K562 (cell line): Measurements from ENCODE around the gene CD151. TPM values are rescaled to one million over a fixed set of nuclear protein-coding genes. Genes with fewer than 3 reads are reported as not detected.

Experiments used
- FOXP4 ChIP-seq: sonication (generic); formaldehyde crosslinking; IDR thresholded peaks from 2 replicates; pipeline ENCODE4 v1.8.0; 2022; ENCODE audit warnings: mild to moderate bottlenecking, missing genetic modification reagents, borderline replicate concordance
- RAD21 ChIP-seq, 2 experiments: fragments of 250-450 bp in 1 of 2; fragments of 450-650 bp in 1 of 2; sonication (Bioruptor Pico) in 1 of 2; formaldehyde crosslinking in 1 of 2; IDR thresholded peaks in 1 of 2; conservative IDR thresholded peaks in 1 of 2; 2 replicates each; pipeline versions ENCODE4 v1.4.0 to v1.8.0; 2020 to 2022; ENCODE audit warnings: mild to moderate bottlenecking in 2 of 2, moderate library complexity in 1 of 2
- REST ChIP-seq, 2 experiments: fragments of 450-650 bp; formaldehyde crosslinking in 1 of 2; IDR thresholded peaks; 2 replicates each; pipeline versions ENCODE4 v1.4.0 to v1.6.1; 2014 to 2020; ENCODE audit warnings: mild to moderate bottlenecking in 2 of 2, borderline replicate concordance in 1 of 2, low read depth in 1 of 2
- SMC3 ChIP-seq: conservative IDR thresholded peaks from 2 replicates; pipeline ENCODE4 v1.6.1; 2011; ENCODE audit warnings: low read depth, low read length, improper control_type of control experiment; ENCODE audit not compliant: insufficient read depth
- TFAP4 ChIP-seq: sonication (generic); formaldehyde crosslinking; IDR thresholded peaks from 2 replicates; pipeline ENCODE4 v1.8.0; 2022; ENCODE audit warnings: missing genetic modification reagents, mild to moderate bottlenecking, moderate library complexity, borderline replicate concordance
- polyA plus RNA-seq, 8 experiments: library from polyadenylated mRNA; depleted of rRNA in 4 of 8; stranded (reverse) in 5 of 8; unstranded in 3 of 8; fragments of >200 nt; fragmentation: Nextera tagmentation in 2 of 8; fragmentation: Illumina TruSeq in 1 of 8; extraction: Ambion mirVana in 2 of 8; extraction: Trizol in 1 of 8; gene quantifications; 2 replicates each; pipeline versions ENCODE4 v1.2.1 to v1.2.3, GENCODE V29; 2011 to 2014; ENCODE audit warnings: inconsistent platforms in 1 of 8, missing spikeins in 1 of 8
- total RNA-seq, 7 experiments: library from RNA; depleted of rRNA in 6 of 7; stranded (reverse); fragments of >200 nt in 6 of 7; fragmentation: Illumina TruSeq in 2 of 7; extraction: Trizol in 2 of 7; gene quantifications; 2 replicates each; pipeline versions ENCODE4 v1.2.1 to v1.2.3, GENCODE V29; 2011 to 2021; ENCODE audit warnings: low replicate concordance in 1 of 7

The CD151 gene
- total and polyA plus RNA-seq, 9 of the 15 experiments (the other 6 are each of a cell fraction or from before 2014, with no cell fraction given): 2.3 to 187 (median 140) TPM

- TF ChIP-seq FOXP4: no peak
- TF ChIP-seq SMC3: peak; percentile 50
- TF ChIP-seq RAD21 (CRISPR knock-in tag; conservative IDR thresholded peaks at IDR 0.05 in 1 of 2, IDR thresholded peaks at IDR 0.05 in 1 of 2): peak; percentile 32 to 70; a peak in 3 of 4 replicates
- peak; percentile 53 for TF ChIP-seq REST (IDR thresholded peaks at IDR 0.05; ENCODE audit: borderline replicate concordance)
- no peak for TF ChIP-seq REST (CRISPR knock-in tag; IDR thresholded peaks at IDR 0.05; ENCODE audit: low read depth)
- TF ChIP-seq TFAP4 (CRISPR knock-in tag): peak; percentile 28; the same call in 1 of the 2 replicates
These were observed 15.7 kb downstream of the CD151 start (continued) for GRCh38 chr11:848380-848931.
